Parathyroid adenoma (tissue), 2 donors: Measurements from ENCODE around the gene KHK.
A peak's percentile ranks its signal among the peaks of the same experiment; 100 is the strongest.

ENCODE experiments used
- H2AFZ ChIP-seq: fragments of 300-600 bp; sonication (generic); one replicate; pipeline ENCODE4 v1.7.0; 2017; ENCODE audit warnings: antibody characterized with exemption, mild to moderate bottlenecking
- H3K27ac ChIP-seq: fragments of 300-600 bp; sonication (generic); one replicate; pipeline ENCODE4 v1.7.0; 2017
- H3K27me3 ChIP-seq: fragments of 300-600 bp; sonication (generic); one replicate; pipeline ENCODE4 v1.7.0; 2017; ENCODE audit warnings: low read length; ENCODE audit not compliant: control insufficient read depth, insufficient read depth
- H3K36me3 ChIP-seq: fragments of 300-600 bp; sonication (generic); one replicate; pipeline ENCODE4 v1.7.0; 2017; ENCODE audit warnings: low read length; ENCODE audit not compliant: control insufficient read depth, insufficient read depth
- H3K4me1 ChIP-seq: fragments of 300-600 bp; sonication (generic); one replicate; pipeline ENCODE4 v1.7.0; 2017; ENCODE audit warnings: control low read depth
- H3K4me2 ChIP-seq: fragments of 300-600 bp; sonication (generic); one replicate; pipeline ENCODE4 v1.7.0; 2017; ENCODE audit warnings: low read length
- H3K4me3 ChIP-seq: fragments of 300-600 bp; sonication (generic); one replicate; pipeline ENCODE4 v1.7.0; 2017; ENCODE audit warnings: low read depth, low read length
- H3K79me2 ChIP-seq: fragments of 300-600 bp; sonication (generic); one replicate; pipeline ENCODE4 v1.7.0; 2017; ENCODE audit warnings: control low read depth
- H3K9ac ChIP-seq: fragments of 300-600 bp; sonication (generic); one replicate; pipeline ENCODE4 v1.7.0; 2017; ENCODE audit warnings: mild to moderate bottlenecking
- H3K9me3 ChIP-seq: fragments of 300-600 bp; sonication (generic); one replicate; pipeline ENCODE4 v1.7.0; 2017; ENCODE audit warnings: low read length; ENCODE audit not compliant: control insufficient read depth
- TF ChIP-seq, protein P1 (sequence below): fragments of 300-600 bp; sonication (generic); IDR thresholded peaks from one replicate; pipeline ENCODE4 v1.7.0; 2017; ENCODE audit warnings: antibody characterized with exemption, mild to moderate bottlenecking
- donor health status: primary hyperparathyroidism.

KHK gene

DNA sequence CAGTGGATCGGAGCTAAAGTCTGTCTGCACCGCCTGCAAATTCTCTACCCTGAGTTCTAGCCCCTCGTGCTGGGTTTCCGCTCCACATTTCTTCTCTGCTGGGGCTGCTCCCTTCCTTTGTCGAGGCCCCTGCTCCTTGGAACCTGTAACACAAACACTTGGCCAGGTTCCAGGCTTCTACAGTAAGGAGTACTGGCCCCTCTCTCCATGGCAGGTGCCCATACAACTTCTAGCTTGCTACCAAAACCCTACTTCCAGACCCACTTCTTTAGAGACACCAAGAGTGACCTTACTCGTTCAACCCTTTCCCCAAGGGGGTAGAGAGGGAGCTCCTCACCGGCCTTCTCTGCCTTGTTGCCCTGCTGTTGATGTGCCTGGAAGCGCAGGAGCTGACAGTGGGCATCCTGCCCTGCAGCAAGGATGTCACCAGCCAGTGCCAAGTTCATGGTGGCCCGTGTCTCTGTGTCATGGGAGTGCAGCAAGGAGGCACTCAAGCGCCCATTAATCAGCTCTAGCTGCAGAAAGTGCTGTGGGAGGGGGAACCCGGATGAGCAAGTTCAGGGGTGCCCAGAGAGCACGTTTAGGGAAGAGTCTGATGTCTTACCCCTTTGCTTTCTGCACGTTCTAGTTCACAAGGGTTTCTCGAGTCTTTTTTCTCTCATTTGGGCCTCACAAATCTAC lies 46.8 kb downstream of the KHK start:
- TF ChIP-seq, protein P1, sequence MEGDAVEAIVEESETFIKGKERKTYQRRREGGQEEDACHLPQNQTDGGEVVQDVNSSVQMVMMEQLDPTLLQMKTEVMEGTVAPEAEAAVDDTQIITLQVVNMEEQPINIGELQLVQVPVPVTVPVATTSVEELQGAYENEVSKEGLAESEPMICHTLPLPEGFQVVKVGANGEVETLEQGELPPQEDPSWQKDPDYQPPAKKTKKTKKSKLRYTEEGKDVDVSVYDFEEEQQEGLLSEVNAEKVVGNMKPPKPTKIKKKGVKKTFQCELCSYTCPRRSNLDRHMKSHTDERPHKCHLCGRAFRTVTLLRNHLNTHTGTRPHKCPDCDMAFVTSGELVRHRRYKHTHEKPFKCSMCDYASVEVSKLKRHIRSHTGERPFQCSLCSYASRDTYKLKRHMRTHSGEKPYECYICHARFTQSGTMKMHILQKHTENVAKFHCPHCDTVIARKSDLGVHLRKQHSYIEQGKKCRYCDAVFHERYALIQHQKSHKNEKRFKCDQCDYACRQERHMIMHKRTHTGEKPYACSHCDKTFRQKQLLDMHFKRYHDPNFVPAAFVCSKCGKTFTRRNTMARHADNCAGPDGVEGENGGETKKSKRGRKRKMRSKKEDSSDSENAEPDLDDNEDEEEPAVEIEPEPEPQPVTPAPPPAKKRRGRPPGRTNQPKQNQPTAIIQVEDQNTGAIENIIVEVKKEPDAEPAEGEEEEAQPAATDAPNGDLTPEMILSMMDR, result no peak
- Histone ChIP-seq H3K4me2 (peak overlapping the region; percentile 95), H3K4me3 (peak overlapping the region; percentile 97), H3K9me3 (no peaks in the 10 kb centered on the region), H3K36me3 (no peaks in the 10 kb centered on the region), H2AFZ (no peak overlapping the region), H3K27me3 (no peaks in the 10 kb centered on the region), H3K27ac (no peak overlapping the region), H3K9ac (no peak overlapping the region), H3K79me2 (peaks cover 7% of the 10 kb centered on the region), H3K4me1 (peaks cover 9% of the 10 kb centered on the region)

DNA sequence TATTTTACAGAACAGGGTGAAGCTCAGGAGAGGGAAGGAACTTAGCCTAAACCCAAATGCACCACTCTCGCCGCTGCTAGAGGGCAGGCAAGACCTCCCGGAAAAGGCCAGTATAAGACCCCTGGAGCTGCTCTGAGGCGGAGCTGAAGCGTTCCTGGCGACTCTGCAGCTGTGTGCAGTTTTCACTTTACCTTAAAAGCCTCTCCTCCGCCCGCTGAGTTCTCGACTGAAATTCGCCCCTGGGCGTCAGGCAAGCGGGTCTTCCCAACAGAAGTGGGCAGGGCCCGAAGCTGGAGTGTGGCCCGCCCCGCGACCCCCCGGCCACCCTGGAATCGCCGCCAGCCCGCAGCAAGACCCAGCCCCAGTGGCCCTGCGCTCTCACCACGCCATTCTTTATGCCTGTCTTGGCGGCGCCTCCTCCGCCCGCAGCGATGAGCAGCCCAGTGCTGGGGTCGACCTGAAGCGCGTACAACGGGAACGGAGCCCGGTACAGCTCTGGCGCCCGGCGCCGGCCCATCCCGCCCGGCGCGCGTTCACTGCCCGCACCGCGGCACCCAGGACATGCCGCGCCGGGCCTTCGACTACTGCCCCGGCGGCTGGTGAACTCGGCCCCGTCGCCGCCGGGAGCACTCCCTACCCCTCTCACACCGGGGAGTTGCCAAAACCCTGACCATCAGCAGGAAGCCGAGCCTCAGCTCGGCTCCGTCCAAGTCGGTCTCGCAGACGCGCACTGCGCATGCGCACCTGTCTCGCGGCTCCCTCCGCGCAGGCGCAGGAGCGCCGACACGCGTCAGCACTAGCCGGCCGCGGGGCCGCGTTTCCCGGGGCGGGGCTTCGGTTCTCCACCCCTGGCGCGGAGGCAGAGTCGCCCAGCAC lies 47.6 kb downstream of the KHK start, which contains the start of gene PREB:
PREB (minus strand) TSS at position 732 of the 876 bp plus-strand sequence; CDS start at position 517, 215 bp downstream.
- Histone ChIP-seq H3K9me3 (no peaks in the 10 kb centered on the region), H3K4me2 (peak within 1 kb of the TSS; percentile 95), H3K79me2 (peaks cover 7% of the 10 kb centered on the region), H3K9ac (peak within 1 kb of the TSS; percentile 24), H3K27ac (peak within 1 kb of the TSS; percentile 50), H3K4me1 (peaks cover 9% of the 10 kb centered on the region), H3K27me3 (no peaks in the 10 kb centered on the region), H3K4me3 (peak within 1 kb of the TSS; percentile 97), H3K36me3 (no peaks in the 10 kb centered on the region), H2AFZ (peak within 1 kb of the TSS; percentile 78)
- TF ChIP-seq, protein P1, result no peak

DNA sequence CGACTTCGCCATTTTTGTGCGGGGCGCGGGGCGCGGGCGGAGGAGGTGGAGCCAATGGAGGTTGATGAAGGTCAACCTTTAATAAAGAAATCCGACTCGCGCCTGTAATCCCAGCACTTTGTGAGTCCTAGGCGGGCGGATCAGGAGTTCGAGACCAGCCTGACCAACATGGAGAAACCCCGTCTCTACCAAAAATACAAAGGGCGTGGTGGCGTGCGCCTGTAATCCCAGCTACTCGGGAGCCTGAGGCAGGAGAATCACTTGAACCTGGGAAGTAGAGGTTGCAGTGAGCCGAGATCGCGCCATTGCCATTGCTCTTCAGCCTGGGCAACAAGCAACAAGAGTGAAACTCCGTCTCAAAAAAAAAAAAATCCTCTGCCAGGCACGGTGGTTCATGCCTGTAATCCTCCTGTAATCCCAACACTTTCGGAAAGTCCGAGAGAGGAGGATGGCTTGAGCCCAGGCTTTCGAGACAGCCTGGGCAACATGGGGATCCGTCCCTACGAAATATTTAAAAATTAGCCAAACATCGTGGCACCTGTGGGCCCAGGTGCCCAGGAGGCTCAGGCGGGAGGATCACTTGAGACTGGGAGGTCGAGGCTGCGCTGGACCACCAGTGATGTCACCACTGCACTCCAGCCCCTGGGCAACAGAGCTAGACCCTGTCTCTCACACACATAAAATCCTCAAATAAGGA lies 48.4 kb downstream of the KHK start:
- H3K27me3 ChIP-seq, result no peaks in the 10 kb centered on the region
- peak overlapping the region; percentile 97 for H3K4me3 ChIP-seq
- peaks cover 7% of the 10 kb centered on the region for H3K79me2 ChIP-seq
- no peaks in the 10 kb centered on the region for H3K36me3 ChIP-seq
- no peak overlapping the region for H3K4me2 ChIP-seq
- H2AFZ ChIP-seq, result peak overlapping the region; percentile 78
- H3K9me3 ChIP-seq, result no peaks in the 10 kb centered on the region
- TF ChIP-seq, protein P1, result no peak
- H3K9ac ChIP-seq, result no peak overlapping the region
- H3K27ac ChIP-seq, result peak overlapping the region; percentile 50
- peaks cover 9% of the 10 kb centered on the region for H3K4me1 ChIP-seq

GRCh38 chr2:27135478-27135955 lies 48.9 kb downstream of the KHK start:
- Histone ChIP-seq H3K4me1 (peaks cover 9% of the 10 kb centered on the region), H3K4me2 (no peak overlapping the region), H3K79me2 (peaks cover 7% of the 10 kb centered on the region), H3K9me3 (no peaks in the 10 kb centered on the region), H3K9ac (no peak overlapping the region), H2AFZ (peak overlapping the region; percentile 38), H3K27me3 (no peaks in the 10 kb centered on the region), H3K27ac (no peak overlapping the region), H3K36me3 (no peaks in the 10 kb centered on the region), H3K4me3 (no peak overlapping the region)
- TF ChIP-seq, protein P1, result no peak
